Measurements from ENCODE around the gene ROR2.

The ROR2 gene

GRCh38 chr9:91873637-91874051, 76.4 kb downstream of the ROR2 start:
- DNase-seq, result no peak

GRCh38 chr9:91868732-91869391, 81.2 kb downstream of the ROR2 start:
- DNase-seq, result no peak

DNA sequence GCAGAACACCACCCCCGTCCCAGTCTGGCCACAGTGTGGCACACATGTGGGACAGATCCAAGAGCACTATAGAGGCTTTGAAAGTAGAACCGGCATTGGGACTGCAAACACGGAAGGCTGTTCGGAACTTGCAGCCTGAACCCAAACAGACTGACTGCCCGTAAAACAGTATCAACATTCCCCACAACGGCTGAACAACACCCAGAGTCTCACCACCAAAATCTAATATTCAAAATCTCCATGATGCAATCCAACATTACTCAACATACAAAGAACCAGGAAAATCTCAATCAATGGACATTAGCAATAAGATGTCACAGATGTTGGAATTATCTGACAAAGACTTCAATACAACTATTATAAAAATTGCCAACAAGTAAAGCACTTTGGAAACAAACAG, 82.3 kb downstream of the ROR2 start:
- DNase-seq, result no peak

GRCh38 chr9:91865041-91865440, 85.0 kb downstream of the ROR2 start:
- no peak for DNase-seq

DNA sequence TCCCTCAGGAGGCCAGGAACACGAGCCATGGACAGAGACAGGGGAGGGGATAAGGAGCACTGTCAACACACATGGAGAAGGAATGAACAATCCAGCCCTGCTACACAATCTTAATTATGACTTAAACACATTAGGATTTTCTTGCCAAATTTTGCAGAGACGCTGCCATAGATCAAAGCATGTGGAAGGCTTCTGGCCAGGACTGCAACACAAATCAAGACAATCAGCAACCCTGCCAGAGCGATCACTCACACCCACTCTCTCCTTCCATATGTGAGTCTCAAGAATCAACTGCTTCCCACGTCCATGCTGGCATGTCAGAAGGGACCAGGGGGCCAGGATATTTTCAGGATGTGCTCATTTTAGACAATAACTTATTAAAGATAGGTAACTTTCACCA, 85.6 kb downstream of the ROR2 start:
- DNase-seq, result no peak

DNA sequence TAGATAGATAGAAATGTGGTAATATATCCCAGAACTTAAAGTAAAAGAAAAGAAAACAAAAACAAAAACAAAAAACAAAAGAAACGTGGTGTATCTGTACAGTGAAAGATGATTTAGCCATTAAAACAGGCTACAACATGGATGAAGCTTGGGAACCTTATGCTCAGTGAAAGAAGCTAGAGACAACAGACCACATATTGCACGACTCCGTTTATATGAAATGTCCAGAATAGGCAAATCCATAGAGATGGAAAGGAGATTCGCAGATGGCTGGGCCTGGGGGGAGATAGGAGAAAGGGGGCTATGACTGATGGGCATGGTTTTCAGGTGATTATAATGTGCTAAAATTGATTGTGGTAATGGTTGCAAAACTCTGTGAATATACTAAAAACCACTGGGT, 86.6 kb downstream of the ROR2 start:
- no peak for DNase-seq

- no peak for DNase-seq
These were observed 91.6 kb downstream of the ROR2 start for GRCh38 chr9:91858213-91859030.

DNA sequence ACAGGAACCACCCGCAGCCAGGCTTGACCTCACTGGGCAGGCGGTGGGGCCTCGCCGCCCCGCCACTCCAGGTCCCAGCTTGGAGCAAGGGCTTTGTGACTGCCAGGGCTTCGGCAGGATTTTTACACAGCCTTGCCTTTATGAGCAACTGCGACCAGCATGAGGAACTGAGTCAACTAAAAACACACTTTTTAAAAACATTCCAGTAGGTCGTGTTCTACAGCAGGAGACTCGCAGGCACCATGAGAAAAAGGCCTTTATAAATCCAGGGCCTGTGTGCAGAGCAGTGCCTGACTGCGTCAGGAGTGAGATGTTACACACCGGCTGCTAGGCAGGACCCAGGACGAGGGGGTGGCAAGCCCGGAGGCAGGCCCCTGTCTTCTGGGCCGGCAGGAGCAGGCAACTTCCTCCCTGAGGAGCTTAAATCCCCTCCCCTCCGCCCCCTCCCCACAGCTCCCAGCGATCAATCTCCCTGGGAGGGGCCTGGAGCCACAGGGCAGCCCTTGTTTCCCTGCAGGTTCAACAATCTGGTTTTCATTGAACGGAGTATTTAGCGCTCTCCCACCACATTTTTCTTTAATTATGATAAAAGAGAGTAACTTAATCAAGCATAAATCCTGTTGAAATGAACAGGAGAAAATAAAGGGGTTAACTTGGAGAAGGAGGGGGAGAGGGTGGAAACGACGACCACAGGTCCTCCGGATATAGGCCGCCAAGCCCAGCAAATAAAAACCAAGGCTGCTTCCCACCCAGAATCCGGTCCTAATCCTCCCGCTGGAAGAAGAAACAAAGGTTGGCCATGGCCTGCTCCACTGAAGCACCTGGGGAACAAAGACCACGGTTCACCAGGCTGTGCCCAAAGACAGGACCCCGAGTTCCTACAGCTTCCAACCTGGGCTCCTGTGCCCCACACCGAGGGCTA, 92.5 kb downstream of the ROR2 start:
- no peak for DNase-seq

- DNase-seq, result no peak
These were observed 93.6 kb downstream of the ROR2 start for GRCh38 chr9:91856419-91856818.

DNA sequence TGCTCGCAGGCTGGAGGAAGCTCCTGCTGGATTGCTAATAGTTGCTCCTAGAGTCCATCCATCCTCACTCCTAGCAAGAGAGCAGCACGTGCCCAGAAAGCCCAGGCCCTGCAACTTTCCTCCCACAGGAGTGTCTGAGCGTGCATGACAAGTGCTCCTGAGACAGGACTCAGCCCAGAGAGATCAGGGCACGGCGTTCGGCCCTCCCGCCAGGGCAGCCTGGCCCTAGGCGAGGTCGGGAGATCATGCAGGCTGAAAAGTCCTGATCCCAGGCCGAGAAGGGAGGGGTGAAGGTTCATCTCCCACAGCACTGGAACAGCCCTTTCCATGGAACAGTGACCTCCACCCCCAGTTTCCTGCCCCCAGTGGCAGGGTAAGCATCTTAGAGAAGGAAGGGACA, 94.8 kb downstream of the ROR2 start:
- no peak for DNase-seq

DNA sequence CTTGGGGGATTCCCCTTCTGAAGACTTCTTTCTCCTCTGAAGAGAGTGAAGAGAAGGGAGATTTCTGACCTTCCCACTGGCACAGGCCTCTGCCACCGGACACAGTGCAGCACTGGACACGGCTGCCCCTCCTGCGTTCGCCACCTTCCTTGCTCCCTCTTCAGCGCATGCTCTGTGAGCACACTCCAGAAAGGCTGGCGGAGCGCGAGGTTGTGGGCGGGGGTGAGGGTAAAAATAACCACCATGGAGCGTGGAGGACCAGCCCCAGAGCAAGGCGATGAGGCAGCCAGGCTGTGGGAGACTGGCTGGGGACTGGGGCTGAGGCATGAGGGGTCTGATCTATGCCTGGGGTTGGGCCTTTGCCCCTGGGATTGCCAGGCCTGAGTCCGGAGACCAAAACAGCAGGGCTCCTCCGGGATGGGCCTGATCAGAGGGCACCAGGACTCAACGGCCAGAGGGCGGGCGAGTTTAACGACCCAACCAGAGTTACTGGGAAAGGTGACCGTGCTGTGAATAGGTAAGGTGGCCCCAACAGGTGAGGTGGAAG, 97.2 kb downstream of the ROR2 start:
- DNase-seq, result no peak

- no peak for DNase-seq
These were observed 100.3 kb downstream of the ROR2 start for GRCh38 chr9:91849694-91850093.

GRCh38 chr9:91848146-91848545, 101.9 kb downstream of the ROR2 start:
- DNase-seq, result no peak

DNA sequence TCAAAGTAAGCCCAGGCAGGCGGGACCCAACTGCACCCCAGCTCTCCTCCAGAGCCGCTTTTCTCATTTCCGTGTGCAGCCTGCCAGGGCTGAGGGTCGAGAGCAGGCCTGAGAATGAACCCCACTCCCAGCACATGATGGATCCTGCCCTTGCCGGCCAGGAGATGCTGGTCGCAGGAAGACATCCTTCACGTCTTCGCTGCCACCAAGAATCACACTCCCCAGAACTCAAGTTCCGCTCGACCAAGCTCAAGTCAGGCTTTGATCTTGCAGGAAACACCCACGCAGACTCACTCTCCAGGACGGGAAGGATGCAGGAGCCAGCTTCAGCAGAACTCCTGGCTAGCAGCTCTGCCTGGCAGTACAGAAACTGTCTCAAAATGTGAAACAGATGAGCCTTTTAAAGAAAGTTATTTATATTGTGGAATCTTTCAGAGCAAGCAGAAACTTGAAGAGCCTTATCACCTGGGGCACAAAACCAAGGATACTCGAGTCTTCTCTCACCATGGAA, 102.4 kb downstream of the ROR2 start:
- no peak for DNase-seq

DNA sequence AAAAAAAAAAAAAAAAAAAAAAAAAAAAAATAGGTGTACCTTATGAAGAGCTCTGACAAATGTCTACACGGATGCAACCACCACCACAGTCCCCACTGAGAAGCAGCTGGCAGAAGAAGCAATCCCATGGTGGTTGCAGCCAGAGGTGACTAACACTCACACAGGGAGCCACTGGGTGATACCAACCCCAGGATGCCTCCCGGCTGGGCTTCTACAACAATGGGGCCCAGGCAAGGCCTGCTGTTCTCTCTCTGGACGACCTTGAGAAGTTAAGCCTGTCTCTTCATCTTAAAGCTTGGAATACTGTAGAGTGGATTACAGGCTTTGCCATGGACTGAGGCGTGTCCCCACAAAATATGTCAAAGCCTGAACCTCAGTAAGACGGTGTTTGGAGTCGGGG, 104.1 kb downstream of the ROR2 start:
- DNase-seq, result no peak

DNA sequence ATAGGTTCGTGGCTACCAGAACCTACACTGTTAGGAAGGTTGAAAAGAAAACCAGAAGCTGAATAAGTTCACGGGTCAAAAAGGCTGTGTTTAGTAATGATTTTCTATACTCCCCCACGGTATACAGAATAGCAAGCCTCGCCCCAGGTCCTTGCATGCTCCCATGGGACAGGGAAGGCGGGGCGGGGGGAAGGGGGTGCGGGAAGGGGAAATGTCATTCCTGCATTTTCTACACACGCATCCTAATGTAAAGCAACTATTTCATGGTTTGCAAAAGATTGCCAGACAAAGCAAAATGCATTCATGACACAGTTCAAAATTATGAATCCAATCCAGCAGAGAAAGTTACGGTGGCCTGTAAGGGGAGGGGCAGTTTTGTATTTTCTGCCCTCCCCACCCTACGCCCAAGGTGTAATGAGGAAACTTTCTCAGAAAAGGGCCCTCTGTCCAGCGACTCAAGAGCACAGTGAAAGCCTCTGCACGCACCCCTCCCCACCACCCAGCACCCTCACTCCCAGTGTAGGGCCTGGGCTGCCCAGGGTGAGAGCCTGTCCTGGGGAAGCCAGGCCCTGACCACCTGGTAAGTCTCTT, 105.2 kb downstream of the ROR2 start:
- DNase-seq, result no peak

DNA sequence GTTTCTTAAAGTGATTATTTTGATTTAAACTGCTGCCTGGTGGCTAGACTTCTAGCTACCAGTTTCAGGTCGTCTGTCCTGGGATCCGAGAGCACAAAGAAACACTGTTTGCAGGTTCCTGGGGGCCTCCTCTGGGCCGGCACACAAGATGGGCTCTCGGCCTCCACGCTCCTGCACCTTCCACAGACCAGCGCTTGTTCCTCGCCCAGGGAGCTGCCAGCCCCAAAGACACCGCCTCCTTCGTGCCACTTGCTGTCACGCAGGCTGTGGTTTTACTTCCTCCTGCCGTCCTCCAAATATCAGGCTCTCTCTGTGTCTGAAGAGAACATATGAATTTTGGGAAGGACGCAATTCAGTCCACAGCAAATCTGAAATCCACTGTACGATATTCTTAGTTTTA, 105.8 kb downstream of the ROR2 start:
- DNase-seq, result no peak

DNA sequence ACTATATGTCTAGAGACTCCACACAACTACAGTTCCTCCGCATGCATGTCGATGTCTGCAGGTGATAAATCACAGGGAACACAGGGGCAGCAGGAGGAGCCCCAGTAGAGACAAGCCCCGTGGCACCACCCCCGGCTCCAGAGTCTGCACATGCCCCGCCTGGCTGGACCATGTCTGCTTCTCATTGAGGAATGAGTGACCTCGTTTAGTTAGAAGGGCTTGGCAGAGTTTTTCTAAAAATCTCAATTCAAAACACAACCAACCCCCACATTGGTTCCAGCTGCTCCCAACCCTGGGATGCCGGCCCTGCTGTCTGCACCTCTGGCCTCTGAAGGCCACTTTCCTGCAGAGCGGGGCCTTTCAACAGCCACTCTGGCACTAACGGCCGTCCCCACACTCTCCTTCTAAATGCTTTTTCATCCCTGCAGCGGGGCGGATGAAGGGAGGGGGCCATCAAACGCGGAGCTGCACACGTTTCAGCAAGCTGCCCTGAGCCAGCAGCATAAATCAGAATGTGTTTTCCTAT, 106.3 kb downstream of the ROR2 start:
- DNase-seq, result no peak

- no peak for DNase-seq
These were observed 106.9 kb downstream of the ROR2 start for GRCh38 chr9:91843093-91843492.

- DNase-seq, result no peak
These were observed 107.5 kb downstream of the ROR2 start for GRCh38 chr9:91842358-91843049.

DNA sequence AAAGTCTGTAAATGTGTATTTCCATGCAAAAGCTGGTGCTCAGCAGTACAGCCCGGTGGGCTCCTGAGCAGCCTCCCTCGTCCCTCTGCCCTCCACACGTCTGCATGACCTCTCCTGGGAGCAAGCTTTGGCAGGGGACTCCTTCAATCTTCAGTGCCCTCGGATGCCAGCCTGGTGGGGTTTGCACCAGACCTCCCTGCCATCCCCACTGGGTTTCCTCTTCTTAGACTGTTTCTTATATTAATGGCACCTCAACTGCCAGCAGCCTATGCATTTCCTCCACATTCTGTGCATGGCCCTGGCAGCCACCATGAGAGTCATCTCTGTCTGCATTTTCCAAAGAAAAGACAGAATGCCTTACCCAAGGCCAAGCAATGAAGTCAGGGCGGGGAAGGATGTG, 108.4 kb downstream of the ROR2 start:
- no peak for DNase-seq

DNA sequence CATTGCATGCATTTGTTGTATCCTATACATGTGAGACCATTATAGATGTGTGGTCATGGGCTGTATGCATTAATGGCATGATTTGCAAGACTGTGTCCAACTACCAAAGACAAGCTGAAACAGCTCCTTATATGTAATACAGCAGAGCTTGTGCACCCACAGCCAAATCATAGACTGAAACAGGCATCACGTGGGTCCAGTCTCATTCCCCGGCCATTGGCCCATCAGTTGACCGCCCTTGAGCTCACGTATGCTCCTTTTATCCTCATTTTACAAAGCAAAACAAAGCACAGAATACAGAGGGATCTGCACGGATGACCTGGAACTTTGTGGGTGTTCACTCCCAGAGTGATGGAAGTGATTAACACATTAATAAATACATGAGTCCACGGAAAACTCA, 109.1 kb downstream of the ROR2 start:
- no peak for DNase-seq
